ENCODE measurements around the gene CD40LG. TPM values are rescaled to one million over a fixed set of nuclear protein-coding genes. Genes with fewer than 3 reads are reported as not detected.

CD40LG gene
- total and polyA plus RNA-seq, 2 of the 13 experiments (the other 11 are each of a cell fraction or from before 2014, with no cell fraction given): not detected

- TF ChIP-seq, protein P1, sequence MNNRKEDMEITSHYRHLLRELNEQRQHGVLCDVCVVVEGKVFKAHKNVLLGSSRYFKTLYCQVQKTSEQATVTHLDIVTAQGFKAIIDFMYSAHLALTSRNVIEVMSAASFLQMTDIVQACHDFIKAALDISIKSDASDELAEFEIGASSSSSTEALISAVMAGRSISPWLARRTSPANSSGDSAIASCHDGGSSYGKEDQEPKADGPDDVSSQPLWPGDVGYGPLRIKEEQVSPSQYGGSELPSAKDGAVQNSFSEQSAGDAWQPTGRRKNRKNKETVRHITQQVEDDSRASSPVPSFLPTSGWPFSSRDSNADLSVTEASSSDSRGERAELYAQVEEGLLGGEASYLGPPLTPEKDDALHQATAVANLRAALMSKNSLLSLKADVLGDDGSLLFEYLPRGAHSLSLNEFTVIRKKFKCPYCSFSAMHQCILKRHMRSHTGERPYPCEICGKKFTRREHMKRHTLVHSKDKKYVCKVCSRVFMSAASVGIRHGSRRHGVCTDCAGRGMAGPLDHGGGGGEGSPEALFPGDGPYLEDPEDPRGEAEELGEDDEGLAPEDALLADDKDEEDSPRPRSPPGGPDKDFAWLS (CRISPR knock-in tag; IDR thresholded peaks at IDR 0.05; ENCODE audit: borderline replicate concordance): no peak
- no peak for TF ChIP-seq GTF2F1 (IDR thresholded peaks at IDR 0.05; ENCODE audit: low read length)
- TF ChIP-seq, protein P2, sequence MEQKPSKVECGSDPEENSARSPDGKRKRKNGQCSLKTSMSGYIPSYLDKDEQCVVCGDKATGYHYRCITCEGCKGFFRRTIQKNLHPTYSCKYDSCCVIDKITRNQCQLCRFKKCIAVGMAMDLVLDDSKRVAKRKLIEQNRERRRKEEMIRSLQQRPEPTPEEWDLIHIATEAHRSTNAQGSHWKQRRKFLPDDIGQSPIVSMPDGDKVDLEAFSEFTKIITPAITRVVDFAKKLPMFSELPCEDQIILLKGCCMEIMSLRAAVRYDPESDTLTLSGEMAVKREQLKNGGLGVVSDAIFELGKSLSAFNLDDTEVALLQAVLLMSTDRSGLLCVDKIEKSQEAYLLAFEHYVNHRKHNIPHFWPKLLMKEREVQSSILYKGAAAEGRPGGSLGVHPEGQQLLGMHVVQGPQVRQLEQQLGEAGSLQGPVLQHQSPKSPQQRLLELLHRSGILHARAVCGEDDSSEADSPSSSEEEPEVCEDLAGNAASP (CRISPR knock-in tag; IDR thresholded peaks at IDR 0.05; ENCODE audit: borderline replicate concordance): no peak
- TF ChIP-seq, protein P3, sequence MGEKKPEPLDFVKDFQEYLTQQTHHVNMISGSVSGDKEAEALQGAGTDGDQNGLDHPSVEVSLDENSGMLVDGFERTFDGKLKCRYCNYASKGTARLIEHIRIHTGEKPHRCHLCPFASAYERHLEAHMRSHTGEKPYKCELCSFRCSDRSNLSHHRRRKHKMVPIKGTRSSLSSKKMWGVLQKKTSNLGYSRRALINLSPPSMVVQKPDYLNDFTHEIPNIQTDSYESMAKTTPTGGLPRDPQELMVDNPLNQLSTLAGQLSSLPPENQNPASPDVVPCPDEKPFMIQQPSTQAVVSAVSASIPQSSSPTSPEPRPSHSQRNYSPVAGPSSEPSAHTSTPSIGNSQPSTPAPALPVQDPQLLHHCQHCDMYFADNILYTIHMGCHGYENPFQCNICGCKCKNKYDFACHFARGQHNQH (CRISPR knock-in tag; IDR thresholded peaks at IDR 0.05): no peak
- no peak for TF ChIP-seq TSC22D2 (CRISPR knock-in tag; IDR thresholded peaks at IDR 0.05; ENCODE audit: borderline replicate concordance)
These were observed 18.1 kb downstream of the CD40LG start (continued) for GRCh38 chrX:136666088-136666487.

- Histone ChIP-seq H3K4me1 (ENCODE audit: insufficient read depth, low read length) (no peaks in the 10 kb centered on the region), H3K9me3 (ENCODE audit: low read length) (no peaks in the 10 kb centered on the region), H3K4me3 (replicated peaks in 1 of 3; ENCODE audit: insufficient read depth in 1 of 3, low read depth in 2 of 3, low read length in 3 of 3) (no peak overlapping the region), H3K4me2 (ENCODE audit: low read depth, low read length) (no peak overlapping the region), H3K79me2 (ENCODE audit: insufficient read depth, low read length) (no peaks in the 10 kb centered on the region), H3K9ac (ENCODE audit: insufficient read depth, low read depth, low read length) (no peak overlapping the region), H2AFZ (ENCODE audit: low read length) (no peak overlapping the region), H3K27me3 (ENCODE audit: control insufficient read depth in 1 of 2, insufficient read depth in 2 of 2, low read length in 2 of 2) (no peaks in the 10 kb centered on the region), H3K36me3 (replicated peaks in 1 of 2; ENCODE audit: control insufficient read depth in 1 of 2, insufficient read depth in 2 of 2, low read length in 2 of 2) (no peaks in the 10 kb centered on the region), H4K20me1 (ENCODE audit: insufficient read depth, low read length) (no peaks in the 10 kb centered on the region), H3K27ac (ENCODE audit: extremely low read length, insufficient read depth, low read length) (no peak overlapping the region)
- ChIA-PET CTCF (ENCODE audit: low intra/inter-chr PET ratio, low total read pairs) (no interaction called here), POLR2A (no interaction called here)
- DNase-seq (ENCODE audit: low spot score) (no peak), ATAC-seq (no peak), FAIRE-seq (no peak)
- in situ Hi-C loops (cut with HindIII; ENCODE audit: extremely low pct_ligation_motif_present, low pct_unique_long_range_greater_than_20kb) (no loop called here), intact Hi-C loops (cut with micrococcal nuclease; ENCODE audit: unreplicated experiment) (no loop called here)
- no peak for TF ChIP-seq ZNF354B (CRISPR knock-in tag; IDR thresholded peaks at IDR 0.05)
- TF ChIP-seq, protein P4, sequence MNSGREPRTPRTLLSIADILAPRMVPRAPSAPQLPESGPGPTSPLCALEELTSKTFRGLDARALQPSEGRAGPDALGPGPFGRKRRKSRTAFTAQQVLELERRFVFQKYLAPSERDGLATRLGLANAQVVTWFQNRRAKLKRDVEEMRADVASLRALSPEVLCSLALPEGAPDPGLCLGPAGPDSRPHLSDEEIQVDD (CRISPR knock-in tag; IDR thresholded peaks at IDR 0.05; ENCODE audit: borderline replicate concordance): no peak
- TF ChIP-seq ZNF619 (CRISPR knock-in tag; IDR thresholded peaks at IDR 0.05): no peak
- no peak for TF ChIP-seq TRIM24 (CRISPR knock-in tag; IDR thresholded peaks at IDR 0.05)
- TF ChIP-seq AHR (CRISPR knock-in tag; IDR thresholded peaks at IDR 0.05): no peak
- no peak for TF ChIP-seq CCDC6 (CRISPR knock-in tag; IDR thresholded peaks at IDR 0.05)
- TF ChIP-seq, protein P5, sequence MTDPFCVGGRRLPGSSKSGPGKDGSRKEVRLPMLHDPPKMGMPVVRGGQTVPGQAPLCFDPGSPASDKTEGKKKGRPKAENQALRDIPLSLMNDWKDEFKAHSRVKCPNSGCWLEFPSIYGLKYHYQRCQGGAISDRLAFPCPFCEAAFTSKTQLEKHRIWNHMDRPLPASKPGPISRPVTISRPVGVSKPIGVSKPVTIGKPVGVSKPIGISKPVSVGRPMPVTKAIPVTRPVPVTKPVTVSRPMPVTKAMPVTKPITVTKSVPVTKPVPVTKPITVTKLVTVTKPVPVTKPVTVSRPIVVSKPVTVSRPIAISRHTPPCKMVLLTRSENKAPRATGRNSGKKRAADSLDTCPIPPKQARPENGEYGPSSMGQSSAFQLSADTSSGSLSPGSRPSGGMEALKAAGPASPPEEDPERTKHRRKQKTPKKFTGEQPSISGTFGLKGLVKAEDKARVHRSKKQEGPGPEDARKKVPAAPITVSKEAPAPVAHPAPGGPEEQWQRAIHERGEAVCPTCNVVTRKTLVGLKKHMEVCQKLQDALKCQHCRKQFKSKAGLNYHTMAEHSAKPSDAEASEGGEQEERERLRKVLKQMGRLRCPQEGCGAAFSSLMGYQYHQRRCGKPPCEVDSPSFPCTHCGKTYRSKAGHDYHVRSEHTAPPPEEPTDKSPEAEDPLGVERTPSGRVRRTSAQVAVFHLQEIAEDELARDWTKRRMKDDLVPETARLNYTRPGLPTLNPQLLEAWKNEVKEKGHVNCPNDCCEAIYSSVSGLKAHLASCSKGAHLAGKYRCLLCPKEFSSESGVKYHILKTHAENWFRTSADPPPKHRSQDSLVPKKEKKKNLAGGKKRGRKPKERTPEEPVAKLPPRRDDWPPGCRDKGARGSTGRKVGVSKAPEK (CRISPR knock-in tag; IDR thresholded peaks at IDR 0.05; ENCODE audit: borderline replicate concordance): no peak
- no peak for TF ChIP-seq CREM (IDR thresholded peaks at IDR 0.05)
- no peak for TF ChIP-seq CREM (CRISPR knock-in tag; IDR thresholded peaks at IDR 0.05)
- no peak for TF ChIP-seq SOX5 (CRISPR knock-in tag; IDR thresholded peaks at IDR 0.05; ENCODE audit: borderline replicate concordance)
- BruUV-seq (replicated peaks): no TSS peak
- WGBS (ENCODE audit: low lambda C conversion rate): 59% methylated on average over 10 of the region's 10 CpGs
These were observed 19.6 kb downstream of the CD40LG start for GRCh38 chrX:136667446-136668168.
